HG03196 (cell line): ENCODE measurements around the gene ARF1.

Source experiments
- ATAC-seq: cut with Tn5 transposase; IDR thresholded peaks from one replicate; pipeline ENCODE4 v1.9.1; 2021; ENCODE audit not compliant: unreplicated experiment

The ARF1 gene

GRCh38 chr1:228145463-228146416 lies 63.2 kb downstream of the ARF1 start:
- ATAC-seq = no peak

- no peak for ATAC-seq
Measured at GRCh38 chr1:228146417-228147150, 64.1 kb downstream of the ARF1 start.

- no peak for ATAC-seq
Measured at GRCh38 chr1:228147151-228147693, 64.7 kb downstream of the ARF1 start.

- no peak for ATAC-seq
Measured at GRCh38 chr1:228147768-228148167, 65.3 kb downstream of the ARF1 start.

GRCh38 chr1:228148196-228148861 lies 65.8 kb downstream of the ARF1 start:
- ATAC-seq = no peak
